ENCODE results near the gene ADAMTSL1.

ADAMTSL1 gene

GRCh38 chr9:18909140-18910018 is 435.4 kb downstream of the ADAMTSL1 start:
- no peaks in the 10 kb centered on the region for H3K9me3 Mint-ChIP-seq
- H3K27me3 Mint-ChIP-seq, result peaks cover 61% of the 10 kb centered on the region
- ATAC-seq (replicated peaks; ENCODE audit: extremely low read depth, poor library complexity, severe bottlenecking) (no peak), DNase-seq (ENCODE audit: low spot score in 2 of 2) (no peak)
- H3K36me3 Mint-ChIP-seq (ENCODE audit: insufficient read depth), result peaks cover 2% of the 10 kb centered on the region
- no peak overlapping the region for H3K27ac Mint-ChIP-seq (ENCODE audit: low read depth)
- no peaks in the 10 kb centered on the region for H3K4me1 Mint-ChIP-seq
- no peak overlapping the region for H3K4me3 Mint-ChIP-seq

- DNase-seq (ENCODE audit: low spot score in 2 of 2) (no peak), ATAC-seq (replicated peaks; ENCODE audit: extremely low read depth, poor library complexity, severe bottlenecking) (no peak)
- H3K9me3 Mint-ChIP-seq, result no peaks in the 10 kb centered on the region
- H3K27ac Mint-ChIP-seq (ENCODE audit: low read depth), result no peak overlapping the region
- H3K4me3 Mint-ChIP-seq, result no peak overlapping the region
- peaks cover 61% of the 10 kb centered on the region for H3K27me3 Mint-ChIP-seq
- H3K4me1 Mint-ChIP-seq, result no peaks in the 10 kb centered on the region
- H3K36me3 Mint-ChIP-seq (ENCODE audit: insufficient read depth), result no peaks in the 10 kb centered on the region
These were observed 436.5 kb downstream of the ADAMTSL1 start for GRCh38 chr9:18910435-18910834.

DNA sequence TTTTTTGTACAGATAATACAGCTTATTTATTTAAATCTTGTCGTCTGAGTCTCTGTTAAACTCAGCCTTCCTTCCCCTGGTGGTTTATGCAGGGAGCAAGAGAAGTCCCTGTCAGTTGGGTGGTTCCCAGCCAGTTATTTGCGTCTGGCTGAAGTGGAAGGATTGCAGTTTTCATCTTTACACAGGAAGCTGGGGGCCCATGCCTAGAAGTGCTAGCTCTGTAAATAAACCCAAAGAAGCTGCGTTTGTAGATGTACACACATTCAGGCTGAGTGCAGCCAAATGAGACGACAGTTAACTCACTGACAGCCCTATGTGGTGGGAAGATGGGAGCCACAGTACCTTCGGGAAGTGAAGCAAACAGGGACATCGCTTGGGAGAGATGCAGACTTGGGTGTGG is 437.0 kb downstream of the ADAMTSL1 start:
- Mint-ChIP-seq H3K4me1 (no peaks in the 10 kb centered on the region), H3K27me3 (peaks cover 56% of the 10 kb centered on the region), H3K9me3 (no peaks in the 10 kb centered on the region), H3K27ac (ENCODE audit: low read depth) (no peak overlapping the region), H3K36me3 (ENCODE audit: insufficient read depth) (no peaks in the 10 kb centered on the region), H3K4me3 (no peak overlapping the region)
- ATAC-seq (replicated peaks; ENCODE audit: extremely low read depth, poor library complexity, severe bottlenecking) (no peak), DNase-seq (ENCODE audit: low spot score in 2 of 2) (no peak)

DNA sequence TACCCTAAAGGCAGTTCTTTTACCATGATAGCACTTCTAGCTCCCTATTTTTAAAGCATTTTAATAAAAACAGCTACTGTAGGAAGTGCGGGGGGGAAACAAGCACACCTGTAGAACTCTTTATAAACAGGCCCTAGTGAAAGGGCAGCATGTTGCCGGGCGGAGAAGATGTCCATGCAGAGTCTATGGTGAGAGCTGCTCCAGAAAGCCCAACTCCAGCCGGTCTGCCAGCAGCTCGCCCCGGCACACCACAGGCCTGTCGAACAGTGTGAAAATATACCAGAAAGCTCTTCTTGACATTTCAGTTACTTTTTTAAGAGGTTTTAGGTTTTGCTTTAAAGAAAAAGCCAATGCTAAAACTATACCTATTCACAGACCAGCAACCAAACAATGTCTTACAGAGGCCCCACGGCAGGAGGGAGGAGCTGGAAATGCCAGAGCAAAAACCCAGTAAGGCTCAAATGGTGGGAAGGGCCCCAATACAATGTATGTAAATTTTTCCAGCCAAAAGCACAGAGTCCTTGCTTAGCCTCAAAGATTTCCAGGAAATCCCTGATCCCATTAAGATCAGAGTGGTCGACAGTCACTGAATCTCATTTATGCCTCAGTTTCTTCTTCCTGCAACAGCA is 437.9 kb downstream of the ADAMTSL1 start:
- Mint-ChIP-seq H3K4me1 (no peaks in the 10 kb centered on the region), H3K27ac (ENCODE audit: low read depth) (no peak overlapping the region), H3K4me3 (no peak overlapping the region), H3K36me3 (ENCODE audit: insufficient read depth) (no peaks in the 10 kb centered on the region), H3K9me3 (no peaks in the 10 kb centered on the region), H3K27me3 (peaks cover 55% of the 10 kb centered on the region)
- DNase-seq (ENCODE audit: low spot score in 2 of 2), result no peak
- no peak for ATAC-seq (replicated peaks; ENCODE audit: extremely low read depth, poor library complexity, severe bottlenecking)

GRCh38 chr9:18920141-18921084 is 446.5 kb downstream of the ADAMTSL1 start:
- Mint-ChIP-seq H3K4me1 (no peaks in the 10 kb centered on the region), H3K4me3 (no peak overlapping the region), H3K36me3 (ENCODE audit: insufficient read depth) (no peaks in the 10 kb centered on the region), H3K27ac (ENCODE audit: low read depth) (no peak overlapping the region), H3K9me3 (no peaks in the 10 kb centered on the region), H3K27me3 (peaks cover 19% of the 10 kb centered on the region)
- DNase-seq (ENCODE audit: low spot score in 2 of 2) (no peak), ATAC-seq (replicated peaks; ENCODE audit: extremely low read depth, poor library complexity, severe bottlenecking) (no peak)

DNA sequence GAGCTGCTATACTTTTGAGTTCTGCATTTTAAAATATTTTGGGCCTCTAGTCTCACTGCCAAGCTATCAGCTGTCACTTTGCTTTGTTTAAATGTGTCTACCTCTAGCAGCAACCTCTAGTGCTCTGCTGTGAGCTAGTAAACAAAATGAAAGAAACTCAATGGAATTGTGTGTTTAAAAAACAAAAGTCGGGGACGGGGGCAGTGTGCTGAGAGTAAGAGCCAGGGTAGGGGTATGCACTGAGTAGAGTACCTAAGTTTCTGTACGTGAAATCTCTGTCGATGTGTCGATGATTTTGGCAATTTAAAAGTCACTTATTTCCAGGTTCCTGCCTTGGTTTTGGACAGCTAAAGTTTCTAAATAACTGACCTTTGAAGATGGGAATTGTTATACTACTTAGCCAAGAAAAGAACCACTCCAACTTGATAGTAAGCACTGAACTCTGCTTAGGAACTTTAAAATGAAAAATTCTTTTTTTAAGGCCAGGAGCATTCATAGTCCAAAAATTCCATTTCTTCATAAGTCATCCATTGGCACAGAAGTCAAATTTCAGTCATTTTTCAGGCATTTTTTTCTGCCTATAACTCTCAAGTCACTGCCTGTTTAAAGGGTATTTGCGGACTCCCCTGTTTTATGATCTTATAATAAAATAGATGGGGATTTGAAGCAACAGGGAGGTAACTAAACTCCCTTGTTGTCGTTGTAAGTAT is 447.6 kb downstream of the ADAMTSL1 start:
- Mint-ChIP-seq H3K36me3 (ENCODE audit: insufficient read depth) (no peaks in the 10 kb centered on the region), H3K4me1 (no peaks in the 10 kb centered on the region), H3K27ac (ENCODE audit: low read depth) (no peak overlapping the region), H3K4me3 (no peak overlapping the region), H3K9me3 (no peaks in the 10 kb centered on the region), H3K27me3 (peaks cover 14% of the 10 kb centered on the region)
- DNase-seq (ENCODE audit: low spot score in 2 of 2) (no peak), ATAC-seq (replicated peaks; ENCODE audit: extremely low read depth, poor library complexity, severe bottlenecking) (no peak)

DNA sequence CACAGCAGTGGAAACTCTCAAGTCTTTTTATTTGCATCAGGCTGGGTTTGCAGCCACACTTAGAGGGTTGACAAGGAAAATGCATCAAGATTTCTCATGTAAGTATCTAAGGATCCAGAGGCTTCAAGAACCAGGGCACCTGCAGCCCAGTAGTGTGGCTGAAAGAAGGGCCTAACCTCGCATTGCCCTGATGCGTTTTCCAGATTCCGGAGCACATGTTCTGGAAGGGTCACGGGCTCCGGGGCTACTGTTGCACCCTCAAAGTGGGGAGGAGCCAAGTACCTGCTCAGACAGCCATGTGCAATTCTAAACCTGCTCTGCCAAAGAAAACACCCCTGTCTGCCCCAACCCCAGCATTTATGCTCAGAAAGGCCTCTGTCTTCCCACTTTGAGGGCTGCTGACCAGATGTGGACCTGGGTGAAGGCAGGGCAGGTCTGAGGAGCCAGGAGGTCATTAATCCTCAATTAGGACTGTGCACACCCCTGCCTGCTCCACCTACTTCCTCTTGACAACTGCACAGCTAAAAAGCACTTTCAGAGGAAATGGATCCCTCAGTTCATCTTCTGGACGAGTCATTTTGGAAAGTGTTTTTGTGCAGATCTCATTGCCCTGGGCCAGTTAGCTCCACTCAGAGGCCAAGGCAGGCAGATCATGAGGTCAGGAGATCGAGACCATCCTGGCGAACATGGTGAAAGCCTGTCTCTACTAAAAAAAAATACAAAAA is 448.4 kb downstream of the ADAMTSL1 start:
- DNase-seq (ENCODE audit: low spot score in 2 of 2), result no peak
- H3K27ac Mint-ChIP-seq (ENCODE audit: low read depth), result no peak overlapping the region

GRCh38 chr9:18923167-18923566 is 449.2 kb downstream of the ADAMTSL1 start:
- no peak overlapping the region for H3K27ac Mint-ChIP-seq (ENCODE audit: low read depth)

More for the DNA sequence above, 448.4 kb downstream of the ADAMTSL1 start:
- H3K27me3 Mint-ChIP-seq, result peaks cover 10% of the 10 kb centered on the region
- no peaks in the 10 kb centered on the region for H3K9me3 Mint-ChIP-seq
- no peak overlapping the region for H3K4me3 Mint-ChIP-seq
- H3K36me3 Mint-ChIP-seq (ENCODE audit: insufficient read depth), result no peaks in the 10 kb centered on the region
- no peaks in the 10 kb centered on the region for H3K4me1 Mint-ChIP-seq
- no peak for ATAC-seq (replicated peaks; ENCODE audit: extremely low read depth, poor library complexity, severe bottlenecking)

DNA sequence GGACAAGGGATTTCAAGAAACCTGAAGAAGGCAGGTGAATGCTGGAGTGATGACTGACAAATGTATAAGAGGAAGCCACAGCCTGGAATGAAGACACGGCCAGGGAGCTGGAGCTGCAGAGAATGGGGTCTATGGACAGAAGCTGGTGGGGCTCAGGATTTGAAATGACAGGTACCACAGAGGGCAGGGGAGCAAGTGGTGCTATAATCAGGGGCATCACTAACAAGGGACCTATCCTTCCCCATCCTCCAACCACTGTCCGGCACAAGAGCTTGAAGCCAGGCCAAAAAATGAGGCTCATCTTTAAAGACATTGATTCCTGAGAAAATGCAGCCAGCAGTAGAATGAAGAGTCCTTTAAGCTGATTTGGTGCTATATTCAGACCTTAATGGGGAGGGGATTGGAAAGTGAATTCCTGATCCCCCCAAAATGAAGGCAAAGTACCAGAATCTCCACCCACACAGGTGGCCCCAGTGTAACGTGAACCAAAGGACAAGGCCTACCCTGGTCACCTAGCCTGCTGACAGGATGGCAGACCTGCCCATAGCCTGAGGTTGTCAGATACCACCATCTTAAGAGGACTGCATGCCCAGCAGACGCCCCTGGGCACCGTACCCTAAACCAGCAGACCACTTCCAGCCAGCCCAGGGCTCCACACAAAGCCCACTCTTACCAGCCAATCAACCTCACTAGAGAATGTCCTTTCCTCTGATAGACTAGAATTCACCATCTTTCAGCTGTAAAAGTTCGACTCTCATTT is 449.9 kb downstream of the ADAMTSL1 start:
- Mint-ChIP-seq H3K27me3 (peaks cover 10% of the 10 kb centered on the region), H3K4me3 (no peak overlapping the region), H3K36me3 (ENCODE audit: insufficient read depth) (no peaks in the 10 kb centered on the region), H3K9me3 (no peaks in the 10 kb centered on the region), H3K27ac (ENCODE audit: low read depth) (no peak overlapping the region), H3K4me1 (no peaks in the 10 kb centered on the region)
- ATAC-seq (replicated peaks; ENCODE audit: extremely low read depth, poor library complexity, severe bottlenecking), result no peak
- DNase-seq (ENCODE audit: low spot score in 2 of 2), result no peak

More at GRCh38 chr9:18923167-18923566, 449.2 kb downstream of the ADAMTSL1 start:
- no peak overlapping the region for H3K4me3 Mint-ChIP-seq
- peaks cover 10% of the 10 kb centered on the region for H3K27me3 Mint-ChIP-seq
- ATAC-seq (replicated peaks; ENCODE audit: extremely low read depth, poor library complexity, severe bottlenecking) (no peak), DNase-seq (ENCODE audit: low spot score in 2 of 2) (no peak)
- no peaks in the 10 kb centered on the region for H3K4me1 Mint-ChIP-seq
- H3K9me3 Mint-ChIP-seq, result no peaks in the 10 kb centered on the region
- H3K36me3 Mint-ChIP-seq (ENCODE audit: insufficient read depth), result no peaks in the 10 kb centered on the region

- Mint-ChIP-seq H3K27me3 (no peaks in the 10 kb centered on the region), H3K9me3 (no peaks in the 10 kb centered on the region), H3K27ac (ENCODE audit: low read depth) (no peak overlapping the region), H3K36me3 (ENCODE audit: insufficient read depth) (no peaks in the 10 kb centered on the region), H3K4me1 (no peaks in the 10 kb centered on the region), H3K4me3 (no peak overlapping the region)
- DNase-seq (ENCODE audit: low spot score in 2 of 2), result no peak
- no peak for ATAC-seq (replicated peaks; ENCODE audit: extremely low read depth, poor library complexity, severe bottlenecking)
These were observed 451.9 kb downstream of the ADAMTSL1 start for GRCh38 chr9:18925880-18926279.

DNA sequence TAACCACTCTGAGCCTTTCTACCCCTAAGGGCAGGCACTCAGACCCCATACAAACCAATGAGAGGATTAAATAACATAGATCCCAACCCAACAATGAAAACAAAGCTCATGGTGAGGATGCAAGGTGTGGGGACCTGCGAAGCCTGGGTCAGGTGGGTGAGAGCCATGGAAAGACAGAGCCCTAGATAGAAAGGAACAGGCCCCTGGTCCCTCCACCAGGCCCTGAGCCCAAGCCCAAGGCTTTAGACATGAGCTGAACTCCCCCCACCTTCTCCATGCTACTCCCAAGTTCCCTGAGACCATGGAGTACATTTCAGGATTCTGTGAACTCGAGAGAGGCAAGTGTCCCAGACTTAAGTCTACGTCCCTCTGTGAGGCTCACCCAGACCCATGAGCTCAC is 452.6 kb downstream of the ADAMTSL1 start:
- Mint-ChIP-seq H3K4me3 (no peak overlapping the region), H3K36me3 (ENCODE audit: insufficient read depth) (no peaks in the 10 kb centered on the region), H3K27me3 (no peaks in the 10 kb centered on the region), H3K4me1 (no peaks in the 10 kb centered on the region), H3K27ac (ENCODE audit: low read depth) (no peak overlapping the region), H3K9me3 (no peaks in the 10 kb centered on the region)
- DNase-seq (ENCODE audit: low spot score in 2 of 2) (no peak), ATAC-seq (replicated peaks; ENCODE audit: extremely low read depth, poor library complexity, severe bottlenecking) (no peak)
